ENCODE data around the gene TBPL2.

Gene TBPL2

DNA sequence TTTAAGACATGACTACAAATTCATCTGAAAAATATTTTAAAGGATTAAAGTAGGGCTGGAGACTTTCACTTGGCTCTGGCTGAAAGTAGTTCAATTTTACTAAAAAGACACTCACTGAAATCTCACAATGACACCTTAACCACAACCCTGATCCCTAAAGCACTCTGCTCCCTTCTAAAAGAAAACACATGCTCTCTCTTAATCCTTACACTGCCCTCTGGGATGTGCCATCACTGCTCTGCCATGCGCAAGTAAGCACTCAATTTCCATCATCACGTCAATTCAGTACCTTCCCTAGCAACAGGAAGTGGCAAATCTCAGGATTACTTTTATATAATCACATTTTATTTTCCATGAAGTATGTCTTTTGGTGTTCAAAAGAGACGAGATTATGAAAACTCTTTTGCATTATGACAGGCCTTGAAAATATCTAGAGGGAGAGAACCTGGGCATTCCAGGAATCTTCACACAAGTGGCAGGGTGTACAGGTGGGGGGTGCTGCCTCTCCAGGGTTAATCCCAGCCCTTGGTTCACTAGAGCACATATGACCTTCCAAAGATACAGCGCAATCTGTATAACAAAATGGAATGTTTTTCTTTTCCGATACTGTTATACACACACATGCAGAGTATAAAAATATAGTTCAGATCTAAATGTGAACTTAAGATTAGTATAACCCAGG is 36.1 kb downstream of the TBPL2 start:
- Histone ChIP-seq H3K36me3 (ENCODE audit: control insufficient read depth, insufficient read depth, low read length) (no peaks in the 10 kb centered on the region), H3K9ac (ENCODE audit: low read length) (no peak overlapping the region), H3K27ac (ENCODE audit: low read depth, low read length) (no peak overlapping the region), H3K4me3 (ENCODE audit: low read depth, low read length) (no peak overlapping the region), H3K4me1 (ENCODE audit: control insufficient read depth, insufficient read depth, low read length) (no peaks in the 10 kb centered on the region; the same call in 1 of the 2 replicates), H3K9me3 (ENCODE audit: control insufficient read depth, insufficient read depth, low read depth, low read length) (no peaks in the 10 kb centered on the region), H3K27me3 (ENCODE audit: control insufficient read depth, insufficient read depth, low read length) (no peaks in the 10 kb centered on the region)

DNA sequence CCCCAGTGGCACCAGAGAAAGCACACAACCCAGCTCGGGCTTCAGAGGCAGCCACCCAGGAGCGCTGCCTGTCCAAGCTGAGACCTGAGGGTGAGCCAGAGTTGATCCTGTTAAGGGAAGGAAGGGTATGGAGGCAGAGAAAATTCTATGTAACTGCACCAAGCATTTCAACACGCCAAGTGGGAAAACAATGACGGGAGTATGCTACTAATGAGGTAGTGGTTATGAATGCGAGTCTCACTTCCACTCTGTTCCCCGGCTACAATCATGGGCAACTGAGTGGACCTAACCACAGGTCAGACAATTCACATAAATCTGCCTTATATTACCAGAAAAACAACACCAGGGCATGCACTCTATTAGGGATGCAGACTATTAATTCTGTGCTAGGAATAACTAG is 38.7 kb downstream of the TBPL2 start:
- Histone ChIP-seq H3K4me1 (ENCODE audit: control insufficient read depth, insufficient read depth, low read length) (no peaks in the 10 kb centered on the region), H3K27ac (ENCODE audit: low read depth, low read length) (no peak overlapping the region), H3K27me3 (ENCODE audit: control insufficient read depth, insufficient read depth, low read length) (no peaks in the 10 kb centered on the region), H3K4me3 (ENCODE audit: low read depth, low read length) (no peak overlapping the region), H3K9ac (ENCODE audit: low read length) (no peak overlapping the region), H3K9me3 (ENCODE audit: control insufficient read depth, insufficient read depth, low read depth, low read length) (no peaks in the 10 kb centered on the region), H3K36me3 (ENCODE audit: control insufficient read depth, insufficient read depth, low read length) (no peaks in the 10 kb centered on the region)

DNA sequence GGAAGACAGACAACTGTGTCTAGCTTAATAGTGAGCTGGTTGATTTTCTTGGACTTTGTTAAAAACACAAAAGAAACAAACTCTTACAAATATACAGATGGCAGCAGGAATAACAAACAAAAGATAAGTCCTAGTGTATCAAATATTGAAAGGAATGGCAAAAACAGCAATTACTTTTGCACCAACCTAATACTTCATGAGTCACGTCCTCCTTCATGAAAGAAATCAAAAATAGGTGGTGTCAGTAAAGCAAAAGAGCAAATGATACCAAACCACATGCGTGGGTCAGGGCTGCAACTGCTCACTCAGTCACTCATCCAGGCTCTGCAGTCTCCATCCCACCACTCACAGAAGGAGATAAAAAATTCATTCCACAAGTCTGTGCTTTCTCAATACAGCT is 40.6 kb downstream of the TBPL2 start:
- H3K9me3 ChIP-seq (ENCODE audit: control insufficient read depth, insufficient read depth, low read depth, low read length), result no peaks in the 10 kb centered on the region
- no peak overlapping the region for H3K27ac ChIP-seq (ENCODE audit: low read depth, low read length)
- H3K4me1 ChIP-seq (ENCODE audit: control insufficient read depth, insufficient read depth, low read length), result no peaks in the 10 kb centered on the region
- no peaks in the 10 kb centered on the region for H3K27me3 ChIP-seq (ENCODE audit: control insufficient read depth, insufficient read depth, low read length)
- H3K9ac ChIP-seq (ENCODE audit: low read length), result no peak overlapping the region
- no peak overlapping the region for H3K4me3 ChIP-seq (ENCODE audit: low read depth, low read length)
- peaks cover 5% of the 10 kb centered on the region; the same call in 1 of the 2 replicates for H3K36me3 ChIP-seq (ENCODE audit: control insufficient read depth, insufficient read depth, low read length)

DNA sequence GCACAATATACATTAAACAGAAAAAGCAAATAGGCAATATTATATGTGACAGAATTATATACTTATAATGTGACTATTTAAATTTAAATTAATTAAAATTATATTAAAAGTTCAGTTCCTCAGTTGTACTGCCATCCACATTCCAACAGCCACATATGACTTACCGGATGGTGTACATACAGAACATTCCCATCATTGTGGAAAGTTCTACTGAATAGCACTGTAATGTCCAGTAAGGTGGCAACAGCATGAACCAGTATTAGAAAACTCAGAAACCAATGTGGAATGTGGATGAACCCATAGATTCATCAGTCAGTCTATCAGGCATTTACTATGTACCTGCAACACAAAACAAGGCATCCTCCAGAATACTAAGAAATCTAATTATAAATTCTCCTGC is 41.2 kb downstream of the TBPL2 start:
- no peak overlapping the region for H3K9ac ChIP-seq (ENCODE audit: low read length)
- H3K27me3 ChIP-seq (ENCODE audit: control insufficient read depth, insufficient read depth, low read length), result no peaks in the 10 kb centered on the region
- no peak overlapping the region for H3K4me3 ChIP-seq (ENCODE audit: low read depth, low read length)
- H3K9me3 ChIP-seq (ENCODE audit: control insufficient read depth, insufficient read depth, low read depth, low read length), result no peaks in the 10 kb centered on the region
- H3K4me1 ChIP-seq (ENCODE audit: control insufficient read depth, insufficient read depth, low read length), result no peaks in the 10 kb centered on the region
- H3K27ac ChIP-seq (ENCODE audit: low read depth, low read length), result no peak overlapping the region
- H3K36me3 ChIP-seq (ENCODE audit: control insufficient read depth, insufficient read depth, low read length), result peaks cover 8% of the 10 kb centered on the region; the same call in 1 of the 2 replicates

DNA sequence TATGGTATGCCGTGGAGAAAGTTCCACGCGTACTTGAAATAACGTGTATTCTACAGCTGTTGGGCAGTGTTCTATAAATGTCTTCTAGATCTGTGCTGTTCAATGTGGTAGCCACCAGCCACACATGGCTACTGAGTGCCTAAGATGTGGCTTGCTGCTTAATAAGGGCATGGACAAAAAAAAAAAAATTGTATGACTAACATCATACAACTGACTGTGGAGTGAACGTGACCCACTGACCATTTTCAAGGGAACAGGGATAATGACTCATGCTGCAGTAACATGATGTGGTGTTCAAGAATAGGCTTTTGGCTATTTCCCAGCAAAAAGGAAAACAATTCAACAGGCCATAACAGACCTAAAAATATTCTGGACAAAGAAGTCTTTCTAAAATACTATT is 41.7 kb downstream of the TBPL2 start:
- no peaks in the 10 kb centered on the region for H3K27me3 ChIP-seq (ENCODE audit: control insufficient read depth, insufficient read depth, low read length)
- no peaks in the 10 kb centered on the region for H3K9me3 ChIP-seq (ENCODE audit: control insufficient read depth, insufficient read depth, low read depth, low read length)
- H3K4me1 ChIP-seq (ENCODE audit: control insufficient read depth, insufficient read depth, low read length), result no peaks in the 10 kb centered on the region
- no peak overlapping the region for H3K4me3 ChIP-seq (ENCODE audit: low read depth, low read length)
- peaks cover 8% of the 10 kb centered on the region; the same call in 1 of the 2 replicates for H3K36me3 ChIP-seq (ENCODE audit: control insufficient read depth, insufficient read depth, low read length)
- no peak overlapping the region for H3K9ac ChIP-seq (ENCODE audit: low read length)
- H3K27ac ChIP-seq (ENCODE audit: low read depth, low read length), result no peak overlapping the region

DNA sequence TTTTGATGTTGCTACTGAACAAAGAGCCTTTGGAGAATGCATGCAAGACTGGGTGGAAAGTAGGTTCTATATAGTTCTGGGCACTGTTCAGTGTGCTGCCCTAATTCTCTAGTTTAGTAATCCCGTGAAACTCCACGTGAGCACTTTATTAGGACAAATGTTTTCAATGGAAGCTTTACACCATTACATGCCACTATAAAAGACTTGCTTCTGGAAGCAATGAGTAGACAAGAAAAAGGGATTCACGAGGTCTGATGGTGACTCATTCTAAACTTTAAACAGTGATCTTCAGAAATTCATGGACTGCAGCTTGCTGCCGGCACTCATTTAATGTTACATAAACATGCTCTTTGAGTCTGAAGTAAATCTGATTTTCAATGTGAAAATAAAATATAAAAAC is 51.1 kb downstream of the TBPL2 start:
- H3K36me3 ChIP-seq (ENCODE audit: control insufficient read depth, insufficient read depth, low read length), result peaks cover 24% of the 10 kb centered on the region
- H3K27me3 ChIP-seq (ENCODE audit: control insufficient read depth, insufficient read depth, low read length), result no peaks in the 10 kb centered on the region
- no peaks in the 10 kb centered on the region for H3K9me3 ChIP-seq (ENCODE audit: control insufficient read depth, insufficient read depth, low read depth, low read length)
- H3K4me3 ChIP-seq (ENCODE audit: low read depth, low read length), result no peak overlapping the region
- no peak overlapping the region for H3K27ac ChIP-seq (ENCODE audit: low read depth, low read length)
- no peak overlapping the region for H3K9ac ChIP-seq (ENCODE audit: low read length)
- no peaks in the 10 kb centered on the region for H3K4me1 ChIP-seq (ENCODE audit: control insufficient read depth, insufficient read depth, low read length)

DNA sequence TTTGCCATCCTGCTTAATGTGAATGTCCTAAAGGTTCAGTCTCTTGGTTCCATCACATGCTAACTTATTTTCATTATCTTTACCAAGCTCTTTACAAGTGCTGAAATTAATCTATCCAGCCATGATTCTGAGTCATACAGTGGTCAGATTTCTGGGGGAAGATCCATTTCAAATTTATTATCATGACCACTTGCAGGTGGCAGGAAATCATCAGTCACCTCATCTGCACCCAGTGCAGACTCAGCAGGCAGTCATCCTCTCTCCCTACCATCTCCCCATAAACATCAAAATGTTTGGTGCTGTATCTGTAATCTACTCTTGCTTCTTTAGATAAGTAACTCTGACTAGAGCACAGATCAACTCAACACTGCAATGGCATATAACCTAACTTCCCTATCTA is 52.3 kb downstream of the TBPL2 start:
- Histone ChIP-seq H3K27me3 (ENCODE audit: control insufficient read depth, insufficient read depth, low read length) (no peaks in the 10 kb centered on the region), H3K27ac (ENCODE audit: low read depth, low read length) (no peak overlapping the region), H3K36me3 (ENCODE audit: control insufficient read depth, insufficient read depth, low read length) (peaks cover 28% of the 10 kb centered on the region), H3K4me3 (ENCODE audit: low read depth, low read length) (no peak overlapping the region), H3K4me1 (ENCODE audit: control insufficient read depth, insufficient read depth, low read length) (no peaks in the 10 kb centered on the region), H3K9ac (ENCODE audit: low read length) (no peak overlapping the region), H3K9me3 (ENCODE audit: control insufficient read depth, insufficient read depth, low read depth, low read length) (no peaks in the 10 kb centered on the region)

DNA sequence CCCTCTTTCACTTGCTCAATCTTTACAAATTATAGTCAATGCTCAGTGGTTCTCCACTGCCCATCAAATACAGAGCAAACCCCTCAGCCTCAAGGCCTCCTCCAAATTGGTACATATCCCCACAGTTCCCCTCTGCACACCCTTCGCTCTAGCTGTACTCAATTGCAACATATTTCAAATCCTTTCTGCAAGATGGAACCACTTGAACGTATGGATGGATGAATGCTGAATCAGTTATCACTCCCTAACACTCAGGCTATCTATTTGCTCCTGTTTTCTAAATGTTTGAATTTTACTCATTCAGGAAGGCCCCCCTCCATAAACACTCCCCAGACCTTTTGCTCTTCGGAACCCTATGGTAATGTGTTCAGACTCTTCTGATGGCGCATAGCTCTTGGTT is 53.3 kb downstream of the TBPL2 start:
- H3K4me1 ChIP-seq (ENCODE audit: control insufficient read depth, insufficient read depth, low read length), result no peaks in the 10 kb centered on the region
- H3K4me3 ChIP-seq (ENCODE audit: low read depth, low read length), result no peak overlapping the region
- H3K27me3 ChIP-seq (ENCODE audit: control insufficient read depth, insufficient read depth, low read length), result no peaks in the 10 kb centered on the region
- peaks cover 30% of the 10 kb centered on the region for H3K36me3 ChIP-seq (ENCODE audit: control insufficient read depth, insufficient read depth, low read length)
- no peak overlapping the region for H3K9ac ChIP-seq (ENCODE audit: low read length)
- H3K9me3 ChIP-seq (ENCODE audit: control insufficient read depth, insufficient read depth, low read depth, low read length), result no peaks in the 10 kb centered on the region
- no peak overlapping the region for H3K27ac ChIP-seq (ENCODE audit: low read depth, low read length)

DNA sequence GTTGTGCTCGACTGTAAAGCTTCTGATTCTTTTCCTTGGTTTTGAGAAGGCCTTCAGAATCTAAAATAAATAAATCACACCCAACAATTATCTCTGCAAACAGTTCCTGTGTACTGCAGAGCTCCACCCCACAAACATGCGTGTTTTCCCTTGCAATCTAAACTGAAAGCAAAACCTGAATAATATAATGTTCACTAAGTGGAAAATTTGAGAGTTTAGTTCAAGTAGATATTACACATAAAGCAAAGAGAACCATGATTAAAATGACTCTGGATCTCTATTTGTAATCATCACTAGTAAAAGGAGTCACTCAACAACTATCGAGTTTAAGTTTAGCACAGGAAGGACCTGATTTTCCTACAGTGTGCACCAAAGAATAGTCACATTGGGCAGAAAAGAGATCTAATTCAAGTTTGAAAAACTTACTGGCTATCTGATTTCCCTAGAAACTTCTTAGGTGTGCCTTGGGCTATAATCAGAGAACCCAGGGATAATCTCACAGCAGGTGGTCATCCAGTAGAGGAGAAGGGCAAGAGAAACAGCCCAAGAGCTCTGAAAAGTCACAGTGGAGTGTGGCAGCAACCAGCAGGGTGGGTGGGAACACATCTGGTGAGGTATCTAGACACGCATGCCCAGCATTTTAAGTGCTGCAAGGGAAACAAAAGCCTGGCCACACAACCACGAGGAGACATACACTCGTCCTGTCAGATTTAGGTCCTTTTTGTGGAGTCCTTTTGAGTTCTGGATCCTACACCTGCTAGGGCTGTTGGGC is 54.2 kb downstream of the TBPL2 start:
- Histone ChIP-seq H3K4me3 (ENCODE audit: low read depth, low read length) (no peak overlapping the region), H3K9ac (ENCODE audit: low read length) (no peak overlapping the region), H3K27me3 (ENCODE audit: control insufficient read depth, insufficient read depth, low read length) (no peaks in the 10 kb centered on the region), H3K36me3 (ENCODE audit: control insufficient read depth, insufficient read depth, low read length) (peaks cover 38% of the 10 kb centered on the region), H3K27ac (ENCODE audit: low read depth, low read length) (0 out of 2 replicates have a peak overlapping the region, but pooled peaks have one; percentile 11), H3K4me1 (ENCODE audit: control insufficient read depth, insufficient read depth, low read length) (no peaks in the 10 kb centered on the region), H3K9me3 (ENCODE audit: control insufficient read depth, insufficient read depth, low read depth, low read length) (no peaks in the 10 kb centered on the region)

DNA sequence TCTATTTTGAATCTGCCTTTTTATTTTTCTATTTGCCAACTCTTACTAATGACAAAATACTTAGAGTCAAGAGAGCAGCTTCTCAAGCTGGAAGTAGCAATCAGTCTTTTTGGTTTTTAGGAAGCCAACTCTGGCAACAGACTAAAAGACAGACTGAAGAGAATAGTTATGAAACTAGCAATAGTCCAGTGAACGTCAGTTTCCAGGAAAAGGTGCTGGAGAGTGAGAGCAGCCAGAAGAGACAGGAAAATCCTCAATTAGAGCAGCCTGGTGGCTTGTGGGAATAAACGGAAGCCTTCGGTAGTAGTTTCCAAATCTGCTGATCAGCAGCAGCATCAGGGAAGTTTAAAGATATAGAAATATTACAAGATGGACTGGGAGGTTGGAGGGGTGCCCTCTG is 55.9 kb downstream of the TBPL2 start:
- no peak overlapping the region for H3K27ac ChIP-seq (ENCODE audit: low read depth, low read length)
- H3K4me3 ChIP-seq (ENCODE audit: low read depth, low read length), result no peak overlapping the region
- H3K9me3 ChIP-seq (ENCODE audit: control insufficient read depth, insufficient read depth, low read depth, low read length), result no peaks in the 10 kb centered on the region
- peaks cover 44% of the 10 kb centered on the region for H3K36me3 ChIP-seq (ENCODE audit: control insufficient read depth, insufficient read depth, low read length)
- no peaks in the 10 kb centered on the region for H3K27me3 ChIP-seq (ENCODE audit: control insufficient read depth, insufficient read depth, low read length)
- H3K4me1 ChIP-seq (ENCODE audit: control insufficient read depth, insufficient read depth, low read length), result no peaks in the 10 kb centered on the region
- H3K9ac ChIP-seq (ENCODE audit: low read length), result no peak overlapping the region

DNA sequence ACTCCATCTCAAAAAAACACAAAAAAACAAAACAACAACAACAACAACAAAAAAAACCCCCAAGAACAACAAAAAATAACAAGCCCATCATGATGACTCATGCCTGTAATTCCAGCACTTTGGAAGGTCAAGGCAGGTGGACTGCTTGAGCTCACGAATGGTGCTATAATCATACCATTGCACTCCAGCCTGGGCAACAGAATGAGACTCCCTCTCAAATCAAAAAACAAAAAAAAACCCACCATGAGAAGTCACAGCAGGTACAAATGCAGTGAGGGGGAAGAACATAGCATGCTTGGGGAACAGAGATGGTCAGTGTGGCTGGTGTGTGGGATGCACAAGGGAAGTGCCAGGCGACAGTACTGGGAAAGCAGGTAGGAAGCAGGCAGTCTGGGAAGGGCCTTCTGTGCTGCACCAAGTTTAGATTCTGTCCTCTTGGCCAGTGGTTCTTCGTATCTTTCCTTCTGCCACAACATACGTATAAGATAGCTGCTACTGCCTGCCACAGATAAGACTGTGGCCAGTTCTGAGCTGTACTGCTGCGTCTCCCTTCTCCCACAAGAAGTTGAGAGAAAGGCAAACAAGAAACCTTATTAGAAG is 56.8 kb downstream of the TBPL2 start:
- Histone ChIP-seq H3K27ac (ENCODE audit: low read depth, low read length) (no peak overlapping the region), H3K36me3 (ENCODE audit: control insufficient read depth, insufficient read depth, low read length) (peaks cover 43% of the 10 kb centered on the region), H3K4me1 (ENCODE audit: control insufficient read depth, insufficient read depth, low read length) (no peaks in the 10 kb centered on the region)

More for the DNA sequence above, 56.8 kb downstream of the TBPL2 start:
- Histone ChIP-seq H3K27me3 (ENCODE audit: control insufficient read depth, insufficient read depth, low read length) (no peaks in the 10 kb centered on the region), H3K4me3 (ENCODE audit: low read depth, low read length) (no peak overlapping the region), H3K9ac (ENCODE audit: low read length) (no peak overlapping the region), H3K9me3 (ENCODE audit: control insufficient read depth, insufficient read depth, low read depth, low read length) (no peaks in the 10 kb centered on the region)
